GM12872 (cell line): ENCODE data around the gene LKAAEAR1.

Experiments
- TF ChIP-seq, protein P1 (sequence below): IDR thresholded peaks from 3 replicates; pipeline ENCODE4 v1.5.1; 2011; ENCODE audit warnings: low read depth, mild to moderate bottlenecking, low read length, moderate library complexity; ENCODE audit not compliant: insufficient read depth

The LKAAEAR1 gene

DNA sequence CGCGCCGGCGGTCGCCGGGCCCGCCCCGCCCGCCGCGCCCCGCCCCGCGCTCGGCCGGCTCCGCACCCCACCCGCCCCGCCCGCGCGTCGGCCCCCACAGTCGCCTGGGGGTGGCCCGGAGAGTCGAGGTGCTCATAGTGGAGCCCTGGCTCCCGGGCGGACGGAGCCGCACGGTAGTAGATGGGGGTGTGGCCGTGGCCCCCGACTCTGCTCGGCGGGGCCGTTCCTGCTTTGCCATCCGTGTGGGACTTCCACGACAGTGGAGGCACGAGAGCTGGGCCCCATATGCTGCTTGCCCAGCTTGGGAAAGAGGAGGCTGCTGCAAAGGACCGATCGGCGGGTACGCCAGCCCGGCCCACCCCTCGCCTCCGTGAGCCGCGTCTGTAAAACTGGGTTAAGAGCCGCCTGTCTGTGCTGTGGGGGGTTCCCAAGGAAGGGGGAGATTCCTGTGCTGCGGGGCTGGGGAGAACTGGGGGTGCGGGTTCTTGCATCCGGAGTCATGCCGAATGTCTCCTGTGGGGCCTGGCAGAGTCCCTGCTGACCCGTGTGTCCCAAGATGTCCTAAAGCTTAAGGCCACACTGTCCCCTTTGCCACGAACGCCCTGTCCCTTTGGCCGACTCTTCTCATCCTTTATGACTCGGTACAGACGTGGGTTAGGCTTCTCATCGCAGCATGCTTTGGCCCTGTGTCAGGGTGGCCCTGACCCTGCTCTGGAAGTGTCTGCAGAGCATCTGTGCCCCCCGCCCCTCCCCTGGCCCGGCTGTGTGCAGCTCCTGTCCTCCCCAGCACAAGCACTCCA lies 4.0 kb downstream of the LKAAEAR1 start, which contains the start of gene OPRL1:
OPRL1 (plus strand) TSS at position 70 of the 800 bp plus-strand sequence. CDS start 12,639 bp downstream, outside the sequence.
- TF ChIP-seq, protein P1, sequence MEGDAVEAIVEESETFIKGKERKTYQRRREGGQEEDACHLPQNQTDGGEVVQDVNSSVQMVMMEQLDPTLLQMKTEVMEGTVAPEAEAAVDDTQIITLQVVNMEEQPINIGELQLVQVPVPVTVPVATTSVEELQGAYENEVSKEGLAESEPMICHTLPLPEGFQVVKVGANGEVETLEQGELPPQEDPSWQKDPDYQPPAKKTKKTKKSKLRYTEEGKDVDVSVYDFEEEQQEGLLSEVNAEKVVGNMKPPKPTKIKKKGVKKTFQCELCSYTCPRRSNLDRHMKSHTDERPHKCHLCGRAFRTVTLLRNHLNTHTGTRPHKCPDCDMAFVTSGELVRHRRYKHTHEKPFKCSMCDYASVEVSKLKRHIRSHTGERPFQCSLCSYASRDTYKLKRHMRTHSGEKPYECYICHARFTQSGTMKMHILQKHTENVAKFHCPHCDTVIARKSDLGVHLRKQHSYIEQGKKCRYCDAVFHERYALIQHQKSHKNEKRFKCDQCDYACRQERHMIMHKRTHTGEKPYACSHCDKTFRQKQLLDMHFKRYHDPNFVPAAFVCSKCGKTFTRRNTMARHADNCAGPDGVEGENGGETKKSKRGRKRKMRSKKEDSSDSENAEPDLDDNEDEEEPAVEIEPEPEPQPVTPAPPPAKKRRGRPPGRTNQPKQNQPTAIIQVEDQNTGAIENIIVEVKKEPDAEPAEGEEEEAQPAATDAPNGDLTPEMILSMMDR = no peak

GRCh38 chr20:64079273-64080012 lies 4.8 kb downstream of the LKAAEAR1 start, which contains the start of gene RGS19:
RGS19 (minus strand) TSS chr20:64079518; CDS start chr20:64076886, 2,632 bp downstream.
- TF ChIP-seq, protein P1 = no peak

GRCh38 chr20:64078934-64079272 lies 5.3 kb downstream of the LKAAEAR1 start:
- TF ChIP-seq, protein P1 = no peak

GRCh38 chr20:64077876-64078551 lies 6.2 kb downstream of the LKAAEAR1 start:
- TF ChIP-seq, protein P1 = no peak

DNA sequence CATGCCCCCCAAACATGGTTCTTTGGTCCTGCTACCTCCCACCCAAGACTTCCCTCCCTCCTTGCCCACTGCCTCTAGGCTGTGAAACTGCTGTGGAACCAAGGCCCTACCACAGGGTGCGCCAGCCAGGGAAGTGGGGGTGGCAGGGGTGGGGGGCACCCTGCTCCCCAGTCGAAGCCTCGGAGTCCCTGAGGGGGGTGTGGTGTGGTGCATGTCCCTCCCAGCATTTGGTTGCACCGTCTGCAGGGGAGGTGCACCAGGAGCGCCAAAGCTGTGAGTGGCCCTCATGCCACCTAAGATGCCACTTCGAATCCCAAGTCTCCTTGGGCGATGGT lies 6.7 kb downstream of the LKAAEAR1 start:
- TF ChIP-seq, protein P1 = no peak

DNA sequence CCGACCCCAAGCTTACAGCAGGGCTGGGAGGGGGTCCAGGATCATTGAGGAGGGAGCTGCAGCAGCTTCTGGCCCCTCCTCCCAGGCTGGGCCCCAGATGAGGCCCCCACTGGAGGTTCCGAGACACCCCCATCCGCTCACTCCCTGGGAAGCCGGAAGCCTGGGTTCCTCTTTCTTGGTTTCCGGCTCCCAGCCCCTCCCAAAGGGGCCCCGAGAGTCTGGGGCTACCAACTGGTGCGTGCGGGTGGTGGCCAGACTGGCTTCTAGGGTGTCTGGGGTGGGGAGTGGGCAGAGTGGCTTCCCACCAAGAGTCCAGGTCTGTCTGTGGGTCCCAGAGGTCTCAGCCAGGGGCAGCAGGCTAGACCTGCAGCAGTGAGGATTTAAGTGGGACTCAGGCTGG lies 7.1 kb downstream of the LKAAEAR1 start:
- TF ChIP-seq, protein P1 = no peak
